ENCODE data around the gene CLOCK. TPM values are rescaled to one million over a fixed set of nuclear protein-coding genes. Genes with fewer than 3 reads are reported as not detected.

Gene CLOCK
- total RNA-seq, 4 donors from 2014 or later, result 21.9 to 60.7 (median 34.2) TPM

- no peak for DNase-seq
- no peaks in the 10 kb centered on the region for H3K27me3 ChIP-seq
- in situ Hi-C loops (cut with MboI; ENCODE audit: low sequenced_read_pairs in 4 of 4), result no loop called here
- no peak overlapping the region for H3K27ac ChIP-seq
- intact Hi-C loops (cut with DNase I; ENCODE audit: low total_unique reads), result no loop called here
- TF ChIP-seq CTCF (IDR thresholded peaks at IDR 0.05 in 4 of 5, conservative IDR thresholded peaks at IDR 0.05 in 1 of 5) (no peak), POLR2A (IDR thresholded peaks at IDR 0.05) (no peak)
- no peak overlapping the region for H3K4me3 ChIP-seq
- no peaks in the 10 kb centered on the region for H3K9me3 ChIP-seq
- H3K4me1 ChIP-seq, result no peaks in the 10 kb centered on the region
- ATAC-seq, result no peak
- H3K36me3 ChIP-seq, result peaks cover 0 to 33% of the 10 kb centered on the region in 2 donors
Observed at GRCh38 chr4:55442541-55442940, 104.2 kb downstream of the CLOCK start.

- Histone ChIP-seq H3K9me3 (no peaks in the 10 kb centered on the region), H3K36me3 (peaks cover 0 to 37% of the 10 kb centered on the region in 2 donors), H3K27ac (no peak overlapping the region), H3K4me1 (no peaks in the 10 kb centered on the region), H3K27me3 (no peaks in the 10 kb centered on the region), H3K4me3 (no peak overlapping the region)
- in situ Hi-C loops (cut with MboI; ENCODE audit: low sequenced_read_pairs in 4 of 4) (no loop called here), intact Hi-C loops (cut with DNase I; ENCODE audit: low total_unique reads) (no loop called here)
- ATAC-seq, result no peak
- DNase-seq, result no peak
- TF ChIP-seq CTCF (IDR thresholded peaks at IDR 0.05 in 4 of 5, conservative IDR thresholded peaks at IDR 0.05 in 1 of 5) (no peak), POLR2A (IDR thresholded peaks at IDR 0.05) (no peak)
Observed at GRCh38 chr4:55440786-55441185, 105.9 kb downstream of the CLOCK start.

- DNase-seq (no peak), ATAC-seq (no peak)
- Histone ChIP-seq H3K27ac (no peak overlapping the region), H3K27me3 (no peaks in the 10 kb centered on the region), H3K4me3 (no peak overlapping the region), H3K9me3 (no peaks in the 10 kb centered on the region), H3K36me3 (peaks cover 0 to 54% of the 10 kb centered on the region in 2 donors), H3K4me1 (no peaks in the 10 kb centered on the region)
- TF ChIP-seq POLR2A (IDR thresholded peaks at IDR 0.05) (no peak), CTCF (IDR thresholded peaks at IDR 0.05 in 4 of 5, conservative IDR thresholded peaks at IDR 0.05 in 1 of 5) (no peak)
- intact Hi-C loops (cut with DNase I; ENCODE audit: low total_unique reads) (no loop called here), in situ Hi-C loops (cut with MboI; ENCODE audit: low sequenced_read_pairs in 4 of 4) (no loop called here)
Observed at GRCh38 chr4:55439023-55439422, 107.7 kb downstream of the CLOCK start.

- no peaks in the 10 kb centered on the region for H3K9me3 ChIP-seq
- H3K27me3 ChIP-seq, result no peaks in the 10 kb centered on the region
- in situ Hi-C loops (cut with MboI; ENCODE audit: low sequenced_read_pairs in 4 of 4) (no loop called here), intact Hi-C loops (cut with DNase I; ENCODE audit: low total_unique reads) (no loop called here)
- H3K4me3 ChIP-seq, result no peak overlapping the region
- peaks cover 0 to 55% of the 10 kb centered on the region in 2 donors for H3K36me3 ChIP-seq
- H3K27ac ChIP-seq, result peak overlapping the region in 1 of 4 donors; percentile 41
- no peak for DNase-seq
- no peak for ATAC-seq
- no peaks in the 10 kb centered on the region for H3K4me1 ChIP-seq
- no peak for TF ChIP-seq POLR2A (IDR thresholded peaks at IDR 0.05)
- no peak for TF ChIP-seq CTCF (IDR thresholded peaks at IDR 0.05 in 4 of 5, conservative IDR thresholded peaks at IDR 0.05 in 1 of 5)
Observed at GRCh38 chr4:55438314-55438713, 108.4 kb downstream of the CLOCK start.

- Histone ChIP-seq H3K9me3 (no peaks in the 10 kb centered on the region), H3K27me3 (no peaks in the 10 kb centered on the region), H3K27ac (peak overlapping the region in 3 of 4 donors; percentile 4 to 41 (median 17)), H3K36me3 (peaks cover 0 to 54% of the 10 kb centered on the region in 2 donors), H3K4me1 (no peaks in the 10 kb centered on the region), H3K4me3 (no peak overlapping the region)
- ATAC-seq, result no peak
- no peak for DNase-seq
- intact Hi-C loops (cut with DNase I; ENCODE audit: low total_unique reads) (no loop called here), in situ Hi-C loops (cut with MboI; ENCODE audit: low sequenced_read_pairs in 4 of 4) (no loop called here)
- TF ChIP-seq CTCF (IDR thresholded peaks at IDR 0.05 in 4 of 5, conservative IDR thresholded peaks at IDR 0.05 in 1 of 5) (no peak), POLR2A (IDR thresholded peaks at IDR 0.05) (no peak)
Observed at GRCh38 chr4:55437823-55438222, 108.9 kb downstream of the CLOCK start.
